ENCODE results near the gene KNG1.

Gene KNG1
- 0 reads per million in 3 donors for total RNA-seq

DNA sequence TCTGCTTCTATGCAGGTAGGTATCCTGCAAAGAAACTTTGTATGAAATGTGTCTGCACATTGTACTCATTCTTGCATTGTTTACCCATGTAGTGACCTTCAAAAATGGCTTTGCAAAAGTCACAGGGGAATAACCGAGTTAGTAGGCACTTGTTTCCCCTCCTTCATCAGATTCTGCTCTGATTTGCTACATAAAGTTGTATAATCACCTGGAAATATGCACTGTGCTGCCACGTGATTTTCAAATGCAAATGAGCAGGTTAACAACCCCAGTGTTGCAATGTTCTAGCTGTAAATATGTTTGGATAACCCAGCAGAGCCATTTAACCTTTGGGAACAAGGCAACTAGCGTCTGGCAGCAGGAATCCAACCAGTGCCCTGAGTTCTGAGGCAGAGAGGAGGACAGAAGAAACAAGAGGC, at the start of gene KNG1:
Gene KNG1 (plus strand): TSS at position 321 of the 419 bp plus-strand sequence. CDS start 184 bp downstream, outside the sequence.
- no peak within 1 kb of the TSS for H3K4me3 ChIP-seq (ENCODE audit: insufficient read depth, low read depth, low read length, poor library complexity, severe bottlenecking)

DNA sequence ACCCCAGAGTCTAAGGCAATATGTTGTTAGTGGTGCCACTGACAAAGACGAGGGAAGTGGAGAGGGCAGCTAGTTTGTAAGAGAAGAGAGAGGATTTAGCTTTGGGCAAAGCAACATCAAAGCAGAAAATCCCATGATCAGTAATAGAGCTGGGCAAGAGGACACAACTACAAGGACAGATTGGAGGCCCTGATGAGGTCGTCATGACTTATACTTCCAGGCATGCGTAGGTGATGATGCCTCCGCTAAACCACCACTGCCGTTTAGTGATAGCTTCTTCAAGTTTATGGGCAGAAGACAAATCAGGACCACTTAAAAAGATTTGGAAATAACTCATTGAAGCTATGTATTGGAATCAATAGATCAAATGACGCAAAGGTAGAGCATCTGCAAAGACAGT, 48.7 kb upstream of the KNG1 start:
- Histone ChIP-seq H3K9me3 (ENCODE audit: control insufficient read depth, low read length) (no peaks in the 10 kb centered on the region), H3K4me3 (ENCODE audit: insufficient read depth, low read depth, low read length, poor library complexity, severe bottlenecking) (no peak overlapping the region), H3K27me3 (replicated peaks; ENCODE audit: control insufficient read depth, insufficient read depth, low read length, poor library complexity, severe bottlenecking) (no peaks in the 10 kb centered on the region), H3K4me1 (ENCODE audit: control insufficient read depth, insufficient read depth, low read length, poor library complexity, severe bottlenecking) (no peaks in the 10 kb centered on the region), H3K27ac (ENCODE audit: insufficient read depth, low read length, poor library complexity, severe bottlenecking) (no peak overlapping the region), H3K36me3 (ENCODE audit: control insufficient read depth, insufficient read depth, low read length) (no peaks in the 10 kb centered on the region)
- no peak for DNase-seq

More for the DNA sequence above, at the start of gene KNG1:
- H3K36me3 ChIP-seq (ENCODE audit: control insufficient read depth, insufficient read depth, low read length) = no peaks in the 10 kb centered on the region
- DNase-seq = no peak
- no peaks in the 10 kb centered on the region for H3K27me3 ChIP-seq (replicated peaks; ENCODE audit: control insufficient read depth, insufficient read depth, low read length, poor library complexity, severe bottlenecking)
- H3K4me1 ChIP-seq (ENCODE audit: control insufficient read depth, insufficient read depth, low read length, poor library complexity, severe bottlenecking) = no peaks in the 10 kb centered on the region
- no peak within 1 kb of the TSS for H3K27ac ChIP-seq (ENCODE audit: insufficient read depth, low read length, poor library complexity, severe bottlenecking)
- no peaks in the 10 kb centered on the region for H3K9me3 ChIP-seq (ENCODE audit: control insufficient read depth, low read length)

DNA sequence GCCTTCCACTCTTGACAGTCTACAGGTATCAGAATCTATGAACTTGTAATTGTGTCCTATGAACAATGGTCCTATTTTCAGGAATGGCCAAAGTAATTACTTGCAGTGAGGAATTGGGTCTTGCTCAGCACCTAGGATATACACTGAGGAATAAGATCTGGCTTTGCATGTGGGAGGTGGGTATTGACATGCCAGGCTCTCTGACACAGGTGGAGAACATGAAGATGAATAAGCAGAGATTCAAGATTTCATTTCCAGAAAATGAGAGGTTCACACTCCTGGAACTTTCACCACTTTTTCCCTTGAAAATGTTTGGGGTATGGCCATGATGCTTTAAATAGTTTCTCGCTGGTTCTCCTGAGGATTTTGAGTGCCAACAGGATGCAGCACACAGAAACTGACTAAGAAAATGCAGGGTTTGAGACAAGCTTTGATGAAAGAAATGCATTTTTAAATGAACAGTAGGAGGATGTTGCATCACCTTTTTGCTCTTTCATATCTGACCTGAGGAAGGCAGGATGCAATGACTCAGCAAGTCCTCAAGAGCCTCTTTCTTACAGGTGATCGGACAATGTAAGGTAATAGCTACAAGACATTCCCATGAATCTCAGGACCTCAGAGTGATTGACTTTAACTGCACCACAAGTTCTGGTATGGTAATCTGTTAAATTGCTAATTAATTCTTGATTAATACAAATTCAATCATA, 47.6 kb upstream of the KNG1 start:
- no peak overlapping the region for H3K27ac ChIP-seq (ENCODE audit: insufficient read depth, low read length, poor library complexity, severe bottlenecking)
- no peaks in the 10 kb centered on the region for H3K27me3 ChIP-seq (replicated peaks; ENCODE audit: control insufficient read depth, insufficient read depth, low read length, poor library complexity, severe bottlenecking)
- no peaks in the 10 kb centered on the region for H3K36me3 ChIP-seq (ENCODE audit: control insufficient read depth, insufficient read depth, low read length)
- no peaks in the 10 kb centered on the region for H3K4me1 ChIP-seq (ENCODE audit: control insufficient read depth, insufficient read depth, low read length, poor library complexity, severe bottlenecking)
- H3K9me3 ChIP-seq (ENCODE audit: control insufficient read depth, low read length) = no peaks in the 10 kb centered on the region
- no peak overlapping the region for H3K4me3 ChIP-seq (ENCODE audit: insufficient read depth, low read depth, low read length, poor library complexity, severe bottlenecking)
- DNase-seq = no peak

DNA sequence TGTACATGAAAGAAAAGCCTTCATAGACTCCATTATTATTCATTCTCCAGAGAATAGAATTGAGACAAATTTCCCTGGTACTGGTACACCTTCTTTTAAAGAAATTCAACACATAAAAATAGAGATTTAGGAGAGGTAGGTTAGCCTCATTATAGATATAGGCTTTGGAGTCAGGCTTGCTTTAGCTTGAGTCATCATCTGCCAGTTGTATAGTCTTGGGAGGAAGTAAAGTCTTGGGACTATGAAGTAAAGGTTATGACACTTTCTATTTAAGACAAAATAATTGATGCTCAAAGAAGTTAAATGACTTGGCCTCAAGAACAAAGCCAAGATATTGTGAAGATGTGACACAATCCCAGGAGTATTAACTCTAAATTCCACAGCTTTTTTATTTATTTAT, 47.0 kb upstream of the KNG1 start:
- Histone ChIP-seq H3K9me3 (ENCODE audit: control insufficient read depth, low read length) (no peaks in the 10 kb centered on the region), H3K27me3 (replicated peaks; ENCODE audit: control insufficient read depth, insufficient read depth, low read length, poor library complexity, severe bottlenecking) (no peaks in the 10 kb centered on the region), H3K4me3 (ENCODE audit: insufficient read depth, low read depth, low read length, poor library complexity, severe bottlenecking) (no peak overlapping the region), H3K4me1 (ENCODE audit: control insufficient read depth, insufficient read depth, low read length, poor library complexity, severe bottlenecking) (no peaks in the 10 kb centered on the region), H3K27ac (ENCODE audit: insufficient read depth, low read length, poor library complexity, severe bottlenecking) (no peak overlapping the region), H3K36me3 (ENCODE audit: control insufficient read depth, insufficient read depth, low read length) (no peaks in the 10 kb centered on the region)
- no peak for DNase-seq

DNA sequence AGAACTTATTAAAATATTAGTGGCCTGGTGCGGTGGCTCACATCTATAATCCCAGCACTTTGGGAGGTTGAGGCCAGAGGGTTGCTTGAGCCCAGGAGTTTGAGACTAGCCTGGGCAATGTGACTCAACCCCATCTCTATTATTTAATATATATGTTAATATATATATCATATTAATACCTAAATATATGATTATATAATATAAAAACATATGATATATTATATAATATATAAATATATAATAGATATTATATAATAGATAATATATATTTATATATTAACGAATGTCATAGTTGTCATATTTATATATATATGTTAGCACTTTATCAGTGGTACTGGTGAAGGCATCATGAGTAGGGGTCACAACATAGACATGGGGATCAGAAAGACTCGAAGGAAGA, 46.1 kb upstream of the KNG1 start:
- Histone ChIP-seq H3K4me3 (ENCODE audit: insufficient read depth, low read depth, low read length, poor library complexity, severe bottlenecking) (no peak overlapping the region), H3K9me3 (ENCODE audit: control insufficient read depth, low read length) (no peaks in the 10 kb centered on the region), H3K36me3 (ENCODE audit: control insufficient read depth, insufficient read depth, low read length) (no peaks in the 10 kb centered on the region), H3K4me1 (ENCODE audit: control insufficient read depth, insufficient read depth, low read length, poor library complexity, severe bottlenecking) (no peaks in the 10 kb centered on the region), H3K27me3 (replicated peaks; ENCODE audit: control insufficient read depth, insufficient read depth, low read length, poor library complexity, severe bottlenecking) (no peaks in the 10 kb centered on the region), H3K27ac (ENCODE audit: insufficient read depth, low read length, poor library complexity, severe bottlenecking) (no peak overlapping the region)
- DNase-seq = no peak

DNA sequence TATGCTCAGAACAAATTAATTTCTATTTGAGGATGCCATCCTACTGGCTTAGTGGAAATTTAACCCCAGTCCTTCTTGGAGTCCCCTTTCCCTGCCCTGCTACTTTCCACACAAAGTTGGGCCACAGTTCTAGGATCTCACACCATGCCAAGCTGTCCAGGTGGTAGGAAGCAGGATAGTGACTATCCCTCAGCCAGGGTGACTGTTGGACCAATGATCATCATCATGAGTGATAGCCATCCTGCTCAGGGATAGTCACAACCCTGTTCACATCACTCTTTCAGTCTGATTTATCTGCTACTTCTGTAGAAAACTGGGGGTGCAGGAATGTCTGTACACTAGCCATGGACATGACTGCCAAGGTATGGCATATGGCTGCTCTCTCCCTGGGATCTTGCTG, 38.6 kb upstream of the KNG1 start:
- DNase-seq = no peak
- Histone ChIP-seq H3K4me1 (ENCODE audit: control insufficient read depth, insufficient read depth, low read length, poor library complexity, severe bottlenecking) (no peaks in the 10 kb centered on the region), H3K27ac (ENCODE audit: insufficient read depth, low read length, poor library complexity, severe bottlenecking) (no peak overlapping the region), H3K9me3 (ENCODE audit: control insufficient read depth, low read length) (no peaks in the 10 kb centered on the region), H3K27me3 (replicated peaks; ENCODE audit: control insufficient read depth, insufficient read depth, low read length, poor library complexity, severe bottlenecking) (peaks cover 5% of the 10 kb centered on the region), H3K4me3 (ENCODE audit: insufficient read depth, low read depth, low read length, poor library complexity, severe bottlenecking) (no peak overlapping the region), H3K36me3 (ENCODE audit: control insufficient read depth, insufficient read depth, low read length) (no peaks in the 10 kb centered on the region)

DNA sequence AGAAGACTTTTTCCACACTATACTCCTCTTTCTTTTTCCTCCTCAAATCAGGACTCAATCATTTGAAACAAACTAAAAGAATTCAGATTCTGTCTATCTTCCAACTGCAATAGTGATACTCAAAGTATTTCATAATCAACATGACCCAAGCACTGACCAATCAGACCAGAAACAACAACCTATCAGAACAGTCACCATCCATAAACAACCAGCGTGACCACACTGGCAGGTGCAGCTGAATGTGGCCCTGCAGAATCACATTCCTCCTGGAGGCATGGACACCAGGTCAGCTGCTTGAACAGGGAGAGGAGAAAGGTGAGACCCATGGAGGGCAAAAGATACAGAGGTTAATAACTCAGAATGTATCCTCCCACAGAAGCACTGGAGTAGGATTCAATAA, 38.0 kb upstream of the KNG1 start:
- Histone ChIP-seq H3K36me3 (ENCODE audit: control insufficient read depth, insufficient read depth, low read length) (no peaks in the 10 kb centered on the region), H3K4me1 (ENCODE audit: control insufficient read depth, insufficient read depth, low read length, poor library complexity, severe bottlenecking) (no peaks in the 10 kb centered on the region), H3K9me3 (ENCODE audit: control insufficient read depth, low read length) (no peaks in the 10 kb centered on the region), H3K4me3 (ENCODE audit: insufficient read depth, low read depth, low read length, poor library complexity, severe bottlenecking) (no peak overlapping the region), H3K27ac (ENCODE audit: insufficient read depth, low read length, poor library complexity, severe bottlenecking) (no peak overlapping the region), H3K27me3 (replicated peaks; ENCODE audit: control insufficient read depth, insufficient read depth, low read length, poor library complexity, severe bottlenecking) (peaks cover 5% of the 10 kb centered on the region)
- DNase-seq = no peak

DNA sequence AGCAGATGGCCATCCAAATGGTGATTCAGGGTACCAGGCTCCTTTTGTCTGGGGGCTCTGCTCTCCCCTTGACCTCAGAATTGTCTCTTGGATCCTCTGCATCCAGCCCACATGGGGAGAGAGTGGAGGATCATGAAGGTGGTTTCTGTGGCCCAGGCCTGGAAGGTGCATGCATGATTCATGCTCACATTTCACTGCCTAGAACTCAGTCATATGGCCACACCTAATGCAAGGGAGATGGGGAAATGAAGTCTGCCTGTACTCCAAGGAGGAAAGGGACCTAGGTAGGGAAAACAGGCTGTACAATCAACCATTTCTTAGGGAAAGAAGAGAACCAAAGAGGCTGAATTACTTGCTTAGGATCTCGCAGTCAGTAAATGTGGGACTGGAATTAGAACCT, 36.3 kb upstream of the KNG1 start:
- H3K27ac ChIP-seq (ENCODE audit: insufficient read depth, low read length, poor library complexity, severe bottlenecking) = no peak overlapping the region
- no peak for DNase-seq
- H3K27me3 ChIP-seq (replicated peaks; ENCODE audit: control insufficient read depth, insufficient read depth, low read length, poor library complexity, severe bottlenecking) = peaks cover 5% of the 10 kb centered on the region
- H3K9me3 ChIP-seq (ENCODE audit: control insufficient read depth, low read length) = no peaks in the 10 kb centered on the region
- H3K4me1 ChIP-seq (ENCODE audit: control insufficient read depth, insufficient read depth, low read length, poor library complexity, severe bottlenecking) = no peaks in the 10 kb centered on the region
- H3K4me3 ChIP-seq (ENCODE audit: insufficient read depth, low read depth, low read length, poor library complexity, severe bottlenecking) = no peak overlapping the region
- H3K36me3 ChIP-seq (ENCODE audit: control insufficient read depth, insufficient read depth, low read length) = no peaks in the 10 kb centered on the region

DNA sequence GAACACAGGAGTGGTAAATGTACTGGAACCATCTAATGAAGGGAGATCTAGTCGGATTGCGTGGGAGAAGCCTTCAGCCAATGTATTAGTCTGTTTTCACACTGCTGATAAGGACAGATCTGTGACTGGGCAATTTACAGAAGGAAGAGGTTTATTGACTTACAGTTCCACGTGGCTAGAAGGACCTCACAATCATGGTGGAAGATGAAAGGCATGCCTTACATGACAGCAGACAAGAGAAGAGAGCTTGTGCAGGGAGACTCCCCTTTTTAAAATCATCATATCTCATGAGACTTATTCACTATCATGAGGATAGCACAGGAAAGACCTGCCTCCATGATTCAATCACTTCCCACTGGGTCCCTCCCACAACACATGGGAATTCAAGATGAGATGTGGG, 34.3 kb upstream of the KNG1 start:
- H3K9me3 ChIP-seq (ENCODE audit: control insufficient read depth, low read length) = no peaks in the 10 kb centered on the region
- H3K27me3 ChIP-seq (replicated peaks; ENCODE audit: control insufficient read depth, insufficient read depth, low read length, poor library complexity, severe bottlenecking) = no peaks in the 10 kb centered on the region
- no peaks in the 10 kb centered on the region for H3K36me3 ChIP-seq (ENCODE audit: control insufficient read depth, insufficient read depth, low read length)
- no peak overlapping the region for H3K4me3 ChIP-seq (ENCODE audit: insufficient read depth, low read depth, low read length, poor library complexity, severe bottlenecking)
- H3K27ac ChIP-seq (ENCODE audit: insufficient read depth, low read length, poor library complexity, severe bottlenecking) = no peak overlapping the region
- H3K4me1 ChIP-seq (ENCODE audit: control insufficient read depth, insufficient read depth, low read length, poor library complexity, severe bottlenecking) = no peaks in the 10 kb centered on the region
- no peak for DNase-seq

DNA sequence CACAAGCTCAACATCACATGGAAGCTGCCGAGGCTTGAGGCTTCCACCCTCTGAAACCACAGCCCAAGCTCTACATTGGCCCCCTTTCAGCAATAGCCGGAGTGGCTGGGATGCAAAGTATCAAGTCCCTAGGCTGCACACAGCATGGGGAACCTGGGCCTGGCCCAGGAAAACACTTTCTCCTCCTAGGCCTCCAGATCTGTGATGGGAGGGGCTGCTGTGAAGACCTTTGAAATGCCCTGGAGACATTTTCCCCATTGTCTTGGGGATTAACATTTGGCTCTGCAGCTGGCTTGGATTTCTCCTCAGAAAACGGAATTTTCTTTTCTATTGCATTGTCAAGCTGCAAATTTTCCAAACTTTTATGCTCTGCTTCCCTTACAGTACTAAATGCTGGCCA, 33.2 kb upstream of the KNG1 start:
- Histone ChIP-seq H3K27me3 (replicated peaks; ENCODE audit: control insufficient read depth, insufficient read depth, low read length, poor library complexity, severe bottlenecking) (no peaks in the 10 kb centered on the region), H3K27ac (ENCODE audit: insufficient read depth, low read length, poor library complexity, severe bottlenecking) (no peak overlapping the region), H3K4me1 (ENCODE audit: control insufficient read depth, insufficient read depth, low read length, poor library complexity, severe bottlenecking) (no peaks in the 10 kb centered on the region), H3K4me3 (ENCODE audit: insufficient read depth, low read depth, low read length, poor library complexity, severe bottlenecking) (no peak overlapping the region), H3K36me3 (ENCODE audit: control insufficient read depth, insufficient read depth, low read length) (no peaks in the 10 kb centered on the region), H3K9me3 (ENCODE audit: control insufficient read depth, low read length) (no peaks in the 10 kb centered on the region)
- no peak for DNase-seq

Measured in effector memory CD4-positive, alpha-beta T cell (primary cell).